PFSK-1 (cell line): ENCODE data around the gene HAND1.

ENCODE experiments used
- FOXP2 ChIP-seq: optimal IDR thresholded peaks from 2 replicates; pipeline ENCODE3; 2011; ENCODE audit warnings: borderline replicate concordance, control low read depth, inconsistent platforms; ENCODE audit not compliant: insufficient read depth; ENCODE audit errors: extremely low read length, extremely low read depth
- POLR2AphosphoS5 ChIP-seq: IDR thresholded peaks from 2 replicates; pipeline ENCODE4 v1.6.1; 2012; ENCODE audit warnings: low read depth, mild to moderate bottlenecking, control low read depth, low read length, moderate library complexity
- REST ChIP-seq, 2 experiments: IDR thresholded peaks; 2 replicates each; pipeline versions ENCODE4 v1.6.1 to v1.8.0; 2011 to 2012; ENCODE audit warnings: low read depth in 2 of 2, low read length in 2 of 2, control low read depth in 1 of 2, inconsistent platforms in 1 of 2, mild to moderate bottlenecking in 1 of 2, moderate library complexity in 1 of 2; ENCODE audit not compliant: insufficient read depth in 1 of 2
- SIN3A ChIP-seq: IDR thresholded peaks from 2 replicates; pipeline ENCODE4 v1.6.1; 2012; ENCODE audit warnings: mild to moderate bottlenecking, low read length, moderate library complexity, borderline replicate concordance; ENCODE audit not compliant: insufficient read depth
- TAF1 ChIP-seq: IDR thresholded peaks from 2 replicates; pipeline ENCODE4 v1.6.1; 2012; ENCODE audit warnings: low read length, control low read depth, borderline replicate concordance; ENCODE audit not compliant: insufficient read depth

HAND1 gene

GRCh38 chr5:154486427-154486866 is 8.4 kb upstream of the HAND1 start:
- no peak for TF ChIP-seq FOXP2
- TF ChIP-seq TAF1 = no peak
- no peak for TF ChIP-seq SIN3A
- TF ChIP-seq POLR2AphosphoS5 = no peak
- no peak for TF ChIP-seq REST (IDR thresholded peaks at IDR 0.05; ENCODE audit: insufficient read depth in 1 of 2, low read depth in 2 of 2, low read length in 2 of 2)

GRCh38 chr5:154485850-154486426 is 7.9 kb upstream of the HAND1 start:
- TF ChIP-seq FOXP2 (no peak), POLR2AphosphoS5 (no peak), TAF1 (no peak), REST (IDR thresholded peaks at IDR 0.05; ENCODE audit: insufficient read depth in 1 of 2, low read depth in 2 of 2, low read length in 2 of 2) (no peak), SIN3A (no peak)

- no peak for TF ChIP-seq FOXP2
- no peak for TF ChIP-seq POLR2AphosphoS5
- TF ChIP-seq TAF1 = no peak
- TF ChIP-seq SIN3A = no peak
- TF ChIP-seq REST (IDR thresholded peaks at IDR 0.05; ENCODE audit: insufficient read depth in 1 of 2, low read depth in 2 of 2, low read length in 2 of 2) = no peak
Observed at GRCh38 chr5:154485096-154485491, 7.1 kb upstream of the HAND1 start.

- TF ChIP-seq TAF1 (no peak), SIN3A (no peak), REST (IDR thresholded peaks at IDR 0.05; ENCODE audit: insufficient read depth in 1 of 2, low read depth in 2 of 2, low read length in 2 of 2) (no peak), FOXP2 (no peak), POLR2AphosphoS5 (no peak)
Observed at GRCh38 chr5:154484393-154485095, 6.5 kb upstream of the HAND1 start.
